ENCODE measurements around the gene PSMD9.
"Not testable (repeated sequence)": the region's sequence is repeated elsewhere in the genome, so short reads cannot be mapped to it uniquely, and the experiment has no call there.

PSMD9 gene

GRCh38 chr12:121888478-121889273, at the start of gene PSMD9:
TSS of gene PSMD9 (plus strand) at chr12:121888790. CDS start at chr12:121888857, 67 bp downstream.
- peak; percentile 88 for FAIRE-seq

GRCh38 chr12:121839106-121839992, 49.2 kb upstream of the PSMD9 start:
- FAIRE-seq = peak; percentile 91

GRCh38 chr12:121839993-121840761, 48.4 kb upstream of the PSMD9 start:
- no peak for FAIRE-seq

- no peak for FAIRE-seq
Measured at GRCh38 chr12:121843236-121843982, 45.2 kb upstream of the PSMD9 start.

- no peak for FAIRE-seq
Measured at GRCh38 chr12:121845701-121846100, 42.9 kb upstream of the PSMD9 start.

GRCh38 chr12:121849211-121849610, 39.4 kb upstream of the PSMD9 start:
- FAIRE-seq = no peak

GRCh38 chr12:121849665-121850064, 38.9 kb upstream of the PSMD9 start:
- FAIRE-seq = no peak

- not testable (repeated sequence) for FAIRE-seq
Measured at GRCh38 chr12:121852392-121852791, 36.2 kb upstream of the PSMD9 start.

- no peak for FAIRE-seq
Measured at GRCh38 chr12:121857322-121858246, 31.0 kb upstream of the PSMD9 start.

GRCh38 chr12:121858318-121858661, 30.3 kb upstream of the PSMD9 start:
- FAIRE-seq = no peak

- no peak for FAIRE-seq
Measured at GRCh38 chr12:121858662-121859572, 29.7 kb upstream of the PSMD9 start, which contains the start of gene HPD. TSS of gene HPD (minus strand) at chr12:121858859. CDS start at chr12:121858823, 36 bp downstream.

GRCh38 chr12:121860257-121860656, 28.3 kb upstream of the PSMD9 start:
- FAIRE-seq = no peak

GRCh38 chr12:121860699-121861098, 27.9 kb upstream of the PSMD9 start:
- not testable (repeated sequence) for FAIRE-seq

- no peak for FAIRE-seq
Measured at GRCh38 chr12:121861636-121862254, 26.8 kb upstream of the PSMD9 start.

GRCh38 chr12:121866331-121866730, 22.3 kb upstream of the PSMD9 start:
- FAIRE-seq = no peak

GRCh38 chr12:121869229-121869628, 19.4 kb upstream of the PSMD9 start:
- not testable (repeated sequence) for FAIRE-seq

- no peak for FAIRE-seq
Measured at GRCh38 chr12:121871467-121871866, 17.1 kb upstream of the PSMD9 start.

- FAIRE-seq = no peak
Measured at GRCh38 chr12:121872546-121873215, 15.9 kb upstream of the PSMD9 start.

GRCh38 chr12:121873216-121873569, 15.4 kb upstream of the PSMD9 start:
- no peak for FAIRE-seq
